Iris pigment epithelial cell (primary cell): ENCODE data around the gene HOXD1.

ENCODE experiments used
- DNase-seq: peaks from one replicate; pipeline ENCODE4 v3.0.0-alpha.2; 2011; ENCODE audit warnings: low read depth

HOXD1 gene

GRCh38 chr2:176184749-176185148 is 3.7 kb upstream of the HOXD1 start:
- DNase-seq: no peak

GRCh38 chr2:176186024-176186423 is 2.4 kb upstream of the HOXD1 start:
- no peak for DNase-seq

- no peak for DNase-seq
Observed at GRCh38 chr2:176187200-176187898, 1.1 kb upstream of the HOXD1 start.

- no peak for DNase-seq
Observed at GRCh38 chr2:176188774-176189680, 559 bp downstream of the HOXD1 start.

GRCh38 chr2:176189681-176190641 is 1.5 kb downstream of the HOXD1 start:
- DNase-seq: no peak

GRCh38 chr2:176192351-176192750 is 3.9 kb downstream of the HOXD1 start:
- DNase-seq: no peak

- DNase-seq: no peak
Observed at GRCh38 chr2:176193048-176193447, 4.6 kb downstream of the HOXD1 start.

GRCh38 chr2:176199902-176200301 is 11.4 kb downstream of the HOXD1 start:
- no peak for DNase-seq

- DNase-seq: no peak
Observed at GRCh38 chr2:176200971-176201370, 12.5 kb downstream of the HOXD1 start.

GRCh38 chr2:176202491-176202890 is 14.0 kb downstream of the HOXD1 start:
- no peak for DNase-seq

GRCh38 chr2:176205126-176205525 is 16.7 kb downstream of the HOXD1 start:
- DNase-seq: no peak

GRCh38 chr2:176206136-176206535 is 17.7 kb downstream of the HOXD1 start:
- DNase-seq: no peak

- DNase-seq: no peak
Observed at GRCh38 chr2:176206682-176207081, 18.2 kb downstream of the HOXD1 start.

- DNase-seq: no peak
Observed at GRCh38 chr2:176211110-176211509, 22.6 kb downstream of the HOXD1 start.

GRCh38 chr2:176212276-176212675 is 23.8 kb downstream of the HOXD1 start:
- no peak for DNase-seq

GRCh38 chr2:176213406-176213805 is 24.9 kb downstream of the HOXD1 start:
- no peak for DNase-seq

- no peak for DNase-seq
Observed at GRCh38 chr2:176227874-176228273, 39.4 kb downstream of the HOXD1 start.

- no peak for DNase-seq
Observed at GRCh38 chr2:176234156-176234555, 45.7 kb downstream of the HOXD1 start.

GRCh38 chr2:176234940-176235339 is 46.5 kb downstream of the HOXD1 start:
- DNase-seq: no peak

GRCh38 chr2:176237456-176237855 is 49.0 kb downstream of the HOXD1 start:
- no peak for DNase-seq

GRCh38 chr2:176239031-176239430 is 50.6 kb downstream of the HOXD1 start:
- DNase-seq: no peak

- no peak for DNase-seq
Observed at GRCh38 chr2:176240301-176240700, 51.8 kb downstream of the HOXD1 start.
